Upper lobe of left lung (tissue), 6 donors: ENCODE data around the gene PPP1R14B. TPM values are rescaled to one million over a fixed set of nuclear protein-coding genes. Genes with fewer than 3 reads are reported as not detected.

Source experiments
- ATAC-seq, 2 donors: fragments of 200-7000 bp; cut with Tn5 transposase; one replicate each; pipeline ENCODE4 v1.9.1; 2022; ENCODE audit warnings: mild to moderate bottlenecking in 2 of 2, moderate library complexity in 2 of 2; ENCODE audit not compliant: low FRiP score in 2 of 2
- DNase-seq, 2 donors: peaks; one replicate each; pipeline ENCODE4 v3.0.0-alpha.2; 2019 to 2020
- H3K27ac ChIP-seq, 4 donors: fragments of 200-600 bp; sonication (generic); one replicate each; pipeline ENCODE4 v1.5.1; 2016 to 2019
- H3K27me3 ChIP-seq, 4 donors: fragments of 200-600 bp; sonication (generic); one replicate each; pipeline ENCODE4 v1.5.1; 2017 to 2019
- H3K36me3 ChIP-seq, 4 donors: fragments of 200-600 bp; sonication (generic); one replicate each; pipeline ENCODE4 v1.5.1; 2016 to 2019
- H3K4me1 ChIP-seq, 4 donors: fragments of 200-600 bp; sonication (generic); one replicate each; pipeline ENCODE4 v1.5.1; 2018 to 2019
- H3K4me3 ChIP-seq, 4 donors: fragments of 200-600 bp; sonication (generic); one replicate each; pipeline ENCODE4 v1.5.1; 2017 to 2019; ENCODE audit warnings: mild to moderate bottlenecking in 2 of 4, moderate library complexity in 1 of 4
- H3K9me3 ChIP-seq, 4 donors: fragments of 200-600 bp; sonication (generic); one replicate each; pipeline ENCODE4 v1.5.1; 2018 to 2019
- CTCF ChIP-seq, 6 experiments: fragments of 450-650 bp in 4 of 6; fragments of 200-600 bp in 2 of 6; sonication (generic) in 2 of 6; IDR thresholded peaks; one replicate each; pipeline ENCODE4 v1.5.1; 2016 to 2019; ENCODE audit warnings: antibody characterized with exemption in 6 of 6
- EP300 ChIP-seq, 4 donors: sonication (generic); formaldehyde crosslinking; IDR thresholded peaks; one replicate each; pipeline ENCODE4 v1.5.1; 2017; ENCODE audit warnings: antibody characterized with exemption in 4 of 4, control low read depth in 2 of 4
- POLR2A ChIP-seq, 4 donors: fragments of 450-650 bp; IDR thresholded peaks; one replicate each; pipeline ENCODE4 v1.5.1; 2016 to 2017; ENCODE audit warnings: antibody characterized with exemption in 4 of 4, mild to moderate bottlenecking in 2 of 4
- POLR2AphosphoS5 ChIP-seq, 2 donors: sonication (generic); formaldehyde crosslinking; IDR thresholded peaks; one replicate each; pipeline ENCODE4 v1.5.1; 2017; ENCODE audit warnings: antibody characterized with exemption in 2 of 2
- WGBS, 2 donors: methylation state at CpG; one replicate each; pipeline ENCODE4 v1.1.5; 2017 to 2018; 5-methylcytosine and 5-hydroxymethylcytosine counted together
- total RNA-seq, 6 donors: library from RNA; depleted of rRNA in 4 of 6; stranded (reverse); fragments of >200 nt in 4 of 6; gene quantifications; one replicate each; pipeline versions ENCODE4 v1.1.0 to v1.2.1, GENCODE V29; 2016 to 2021
- donor health status: DM: no; HTN: no; CAD: no; lungs with moderate emphysema.
- donor health status: DM: no; HTN: yes; CAD: no; lungs with severe emphysema.

Gene PPP1R14B
- total RNA-seq, 6 donors from 2014 or later, result 51.4 to 118 (median 60.3) TPM

GRCh38 chr11:64211181-64211872, 35.4 kb downstream of the PPP1R14B start:
- no peaks in the 10 kb centered on the region for H3K27me3 ChIP-seq
- H3K36me3 ChIP-seq, result peaks cover 0 to 33% (median 17%) of the 10 kb centered on the region in 4 donors
- no peak overlapping the region for H3K27ac ChIP-seq
- WGBS, 2 donors, result 91 to 92% methylated on average over 28 to 30 of the region's 30 CpGs
- no peak overlapping the region for H3K4me3 ChIP-seq
- H3K4me1 ChIP-seq, result peaks cover 8 to 25% (median 15%) of the 10 kb centered on the region in 4 donors
- TF ChIP-seq EP300 (IDR thresholded peaks at IDR 0.05) (no peak), POLR2A (IDR thresholded peaks at IDR 0.05) (no peak), POLR2AphosphoS5 (IDR thresholded peaks at IDR 0.05) (no peak), CTCF (IDR thresholded peaks at IDR 0.05) (no peak)
- no peaks in the 10 kb centered on the region for H3K9me3 ChIP-seq
- DNase-seq, result peak in 1 of 2 donors; percentile 73
- no peak for ATAC-seq

- Histone ChIP-seq H3K27ac (no peak overlapping the region), H3K9me3 (no peaks in the 10 kb centered on the region), H3K4me3 (no peak overlapping the region), H3K27me3 (no peaks in the 10 kb centered on the region), H3K4me1 (peaks cover 14 to 31% (median 24%) of the 10 kb centered on the region in 4 donors), H3K36me3 (peaks cover 0 to 29% (median 18%) of the 10 kb centered on the region in 4 donors)
- DNase-seq (peak in 1 of 2 donors; percentile 71), ATAC-seq (no peak)
- TF ChIP-seq POLR2AphosphoS5 (IDR thresholded peaks at IDR 0.05), result no peak
- no peak for TF ChIP-seq EP300 (IDR thresholded peaks at IDR 0.05)
- no peak for TF ChIP-seq CTCF (IDR thresholded peaks at IDR 0.05)
- WGBS, 2 donors, result 91 to 94% methylated on average over 19 to 24 of the region's 24 CpGs
These were observed 36.3 kb downstream of the PPP1R14B start for GRCh38 chr11:64210301-64211020.

- H3K27ac ChIP-seq, result peak overlapping the region in 1 of 4 donors; percentile 86
- TF ChIP-seq POLR2A (IDR thresholded peaks at IDR 0.05) (no peak), EP300 (IDR thresholded peaks at IDR 0.05) (no peak), CTCF (IDR thresholded peaks at IDR 0.05) (no peak), POLR2AphosphoS5 (IDR thresholded peaks at IDR 0.05) (no peak)
- no peak for ATAC-seq
- H3K9me3 ChIP-seq, result no peaks in the 10 kb centered on the region
- 88 to 91% methylated on average over 7 to 8 of the region's 8 CpGs for WGBS, 2 donors
- peaks cover 20 to 41% (median 32%) of the 10 kb centered on the region in 4 donors for H3K4me1 ChIP-seq
- H3K4me3 ChIP-seq, result no peak overlapping the region
- H3K27me3 ChIP-seq, result no peaks in the 10 kb centered on the region
- H3K36me3 ChIP-seq, result peaks cover 0 to 27% (median 18%) of the 10 kb centered on the region in 4 donors
- no peak for DNase-seq
These were observed 37.2 kb downstream of the PPP1R14B start for GRCh38 chr11:64209563-64209843.

- no peak for ATAC-seq
- Histone ChIP-seq H3K9me3 (no peaks in the 10 kb centered on the region), H3K4me3 (peak overlapping the region in 1 of 4 donors; percentile 62), H3K36me3 (peaks cover 0 to 31% (median 22%) of the 10 kb centered on the region in 4 donors), H3K27me3 (no peaks in the 10 kb centered on the region), H3K27ac (peak overlapping the region; percentile 86 to 94 (median 90)), H3K4me1 (peaks cover 24 to 46% (median 36%) of the 10 kb centered on the region in 4 donors)
- DNase-seq, result peak in 1 of 2 donors; percentile 59
- no peak for TF ChIP-seq CTCF (IDR thresholded peaks at IDR 0.05)
- TF ChIP-seq POLR2AphosphoS5 (IDR thresholded peaks at IDR 0.05), result no peak
- no peak for TF ChIP-seq EP300 (IDR thresholded peaks at IDR 0.05)
- no peak for TF ChIP-seq POLR2A (IDR thresholded peaks at IDR 0.05)
- 84 to 86% methylated on average over 16 to 18 of the region's 18 CpGs for WGBS, 2 donors
These were observed 37.8 kb downstream of the PPP1R14B start for GRCh38 chr11:64208796-64209562.
